ENCODE data around the gene KIAA0930. TPM values are rescaled to one million over a fixed set of nuclear protein-coding genes. Genes with fewer than 3 reads are reported as not detected.

KIAA0930 gene
- polyA plus RNA-seq, 1 donor from 2014 or later: 129 TPM

GRCh38 chr22:45265535-45265934 lies 24.8 kb upstream of the KIAA0930 start:
- H4K20me1 ChIP-seq (ENCODE audit: insufficient read depth): no peaks in the 10 kb centered on the region
- H3K36me3 ChIP-seq (ENCODE audit: insufficient read depth, low read length): no peaks in the 10 kb centered on the region
- TF ChIP-seq EZH2 (IDR thresholded peaks at IDR 0.05; ENCODE audit: borderline replicate concordance, insufficient read depth, low read length, poor library complexity, severe bottlenecking) (no peak), REST (IDR thresholded peaks at IDR 0.05; ENCODE audit: borderline replicate concordance) (no peak), POLR2AphosphoS5 (IDR thresholded peaks at IDR 0.05) (no peak), TAF1 (IDR thresholded peaks at IDR 0.05; ENCODE audit: low read depth) (no peak), EP300 (conservative IDR thresholded peaks at IDR 0.05; ENCODE audit: poor library complexity, severe bottlenecking) (no peak), SMC3 (conservative IDR thresholded peaks at IDR 0.05; ENCODE audit: poor library complexity) (no peak), MXI1 (conservative IDR thresholded peaks at IDR 0.05; ENCODE audit: poor library complexity, severe bottlenecking) (no peak), RAD21 (conservative IDR thresholded peaks at IDR 0.05) (no peak)

DNA sequence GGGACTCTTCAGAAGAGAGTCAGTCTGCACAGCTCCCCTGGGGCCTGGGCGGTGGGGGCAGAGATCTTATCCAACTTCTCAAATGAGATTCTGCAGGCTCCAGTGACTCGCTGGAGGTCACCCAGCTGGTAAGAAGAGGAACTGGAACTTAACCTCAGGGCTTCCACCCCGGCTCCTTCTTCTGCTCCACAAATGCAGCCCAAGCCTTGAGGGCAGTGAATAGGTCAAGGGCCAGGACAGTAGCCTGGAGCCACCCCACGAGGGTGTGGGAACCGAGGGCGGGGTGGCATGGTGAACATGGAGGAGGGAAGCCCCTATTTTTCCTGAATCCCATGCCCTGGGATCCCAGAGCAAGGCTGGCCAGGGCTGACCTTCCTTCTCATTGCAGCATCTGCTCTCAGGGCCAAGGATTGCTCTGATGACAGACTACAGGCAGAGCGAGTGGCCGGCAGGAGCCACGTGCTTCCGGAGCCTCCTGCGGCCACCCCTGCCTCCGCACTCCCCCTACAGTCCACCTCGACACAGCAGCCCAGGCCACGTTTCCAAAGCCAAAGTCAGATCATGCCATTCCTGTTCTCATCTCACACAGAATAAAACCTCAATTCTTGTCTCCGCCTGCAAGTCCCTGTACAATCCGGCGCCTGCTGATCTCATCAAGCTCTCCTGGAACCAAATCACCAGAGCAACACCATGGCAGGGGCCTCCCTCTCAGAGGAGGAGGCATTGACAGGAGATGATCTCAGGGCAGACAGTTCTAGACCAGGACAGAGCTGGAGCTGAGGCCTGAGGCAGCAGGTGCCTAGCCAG lies 23.0 kb upstream of the KIAA0930 start:
- H3K9me3 ChIP-seq (ENCODE audit: low read length): no peaks in the 10 kb centered on the region
- no peaks in the 10 kb centered on the region for H4K20me1 ChIP-seq (ENCODE audit: insufficient read depth)
- no peaks in the 10 kb centered on the region for H3K36me3 ChIP-seq (ENCODE audit: insufficient read depth, low read length)
- TF ChIP-seq EP300 (conservative IDR thresholded peaks at IDR 0.05; ENCODE audit: poor library complexity, severe bottlenecking) (no peak), REST (IDR thresholded peaks at IDR 0.05; ENCODE audit: borderline replicate concordance) (no peak), POLR2AphosphoS5 (IDR thresholded peaks at IDR 0.05) (no peak), MXI1 (conservative IDR thresholded peaks at IDR 0.05; ENCODE audit: poor library complexity, severe bottlenecking) (no peak), RAD21 (conservative IDR thresholded peaks at IDR 0.05) (peak; percentile 49), SMC3 (conservative IDR thresholded peaks at IDR 0.05; ENCODE audit: poor library complexity) (peak; percentile 42), TAF1 (IDR thresholded peaks at IDR 0.05; ENCODE audit: low read depth) (no peak), EZH2 (IDR thresholded peaks at IDR 0.05; ENCODE audit: borderline replicate concordance, insufficient read depth, low read length, poor library complexity, severe bottlenecking) (no peak)
- TF ChIP-seq, protein P1, sequence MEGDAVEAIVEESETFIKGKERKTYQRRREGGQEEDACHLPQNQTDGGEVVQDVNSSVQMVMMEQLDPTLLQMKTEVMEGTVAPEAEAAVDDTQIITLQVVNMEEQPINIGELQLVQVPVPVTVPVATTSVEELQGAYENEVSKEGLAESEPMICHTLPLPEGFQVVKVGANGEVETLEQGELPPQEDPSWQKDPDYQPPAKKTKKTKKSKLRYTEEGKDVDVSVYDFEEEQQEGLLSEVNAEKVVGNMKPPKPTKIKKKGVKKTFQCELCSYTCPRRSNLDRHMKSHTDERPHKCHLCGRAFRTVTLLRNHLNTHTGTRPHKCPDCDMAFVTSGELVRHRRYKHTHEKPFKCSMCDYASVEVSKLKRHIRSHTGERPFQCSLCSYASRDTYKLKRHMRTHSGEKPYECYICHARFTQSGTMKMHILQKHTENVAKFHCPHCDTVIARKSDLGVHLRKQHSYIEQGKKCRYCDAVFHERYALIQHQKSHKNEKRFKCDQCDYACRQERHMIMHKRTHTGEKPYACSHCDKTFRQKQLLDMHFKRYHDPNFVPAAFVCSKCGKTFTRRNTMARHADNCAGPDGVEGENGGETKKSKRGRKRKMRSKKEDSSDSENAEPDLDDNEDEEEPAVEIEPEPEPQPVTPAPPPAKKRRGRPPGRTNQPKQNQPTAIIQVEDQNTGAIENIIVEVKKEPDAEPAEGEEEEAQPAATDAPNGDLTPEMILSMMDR (IDR thresholded peaks at IDR 0.05; ENCODE audit: poor library complexity, severe bottlenecking): peak; percentile 61
- H3K27me3 ChIP-seq (ENCODE audit: insufficient read depth, low read depth, low read length): no peaks in the 10 kb centered on the region
- H2AFZ ChIP-seq (ENCODE audit: low read depth, low read length): no peak overlapping the region
- no peaks in the 10 kb centered on the region for H3F3A ChIP-seq (ENCODE audit: insufficient read depth, low read length, poor library complexity, severe bottlenecking)
- no peaks in the 10 kb centered on the region for H3K79me2 ChIP-seq (replicated peaks; ENCODE audit: insufficient read depth, low read length)
- no peaks in the 10 kb centered on the region for H3K9me2 ChIP-seq (ENCODE audit: insufficient read depth, low read length)
- H3K4me2 ChIP-seq (ENCODE audit: low read length): no peak overlapping the region
- no peak overlapping the region for H3K4me3 ChIP-seq (ENCODE audit: low read length)
- H3K9ac ChIP-seq (ENCODE audit: low read length): no peak overlapping the region
- H3K27ac ChIP-seq (ENCODE audit: low read length): no peak overlapping the region

More at GRCh38 chr22:45265535-45265934, 24.8 kb upstream of the KIAA0930 start:
- Histone ChIP-seq H3F3A (ENCODE audit: insufficient read depth, low read length, poor library complexity, severe bottlenecking) (no peaks in the 10 kb centered on the region), H3K4me3 (ENCODE audit: low read length) (no peak overlapping the region), H3K9me2 (ENCODE audit: insufficient read depth, low read length) (no peaks in the 10 kb centered on the region), H3K79me2 (replicated peaks; ENCODE audit: insufficient read depth, low read length) (no peaks in the 10 kb centered on the region), H3K27ac (ENCODE audit: low read length) (no peak overlapping the region), H3K27me3 (ENCODE audit: insufficient read depth, low read depth, low read length) (no peaks in the 10 kb centered on the region), H3K4me2 (ENCODE audit: low read length) (no peak overlapping the region), H3K9me3 (ENCODE audit: low read length) (no peaks in the 10 kb centered on the region), H3K9ac (ENCODE audit: low read length) (no peak overlapping the region), H2AFZ (ENCODE audit: low read depth, low read length) (no peak overlapping the region)

All from neural cell (in vitro differentiated cells).